ENCODE results near the gene PTPRN2. TPM values are rescaled to one million over a fixed set of nuclear protein-coding genes. Genes with fewer than 3 reads are reported as not detected.

PTPRN2 gene
- total RNA-seq, 1 donor from 2014 or later: 15.4 TPM

GRCh38 chr7:158167373-158167772 lies 420.2 kb downstream of the PTPRN2 start:
- TF ChIP-seq, protein P1, sequence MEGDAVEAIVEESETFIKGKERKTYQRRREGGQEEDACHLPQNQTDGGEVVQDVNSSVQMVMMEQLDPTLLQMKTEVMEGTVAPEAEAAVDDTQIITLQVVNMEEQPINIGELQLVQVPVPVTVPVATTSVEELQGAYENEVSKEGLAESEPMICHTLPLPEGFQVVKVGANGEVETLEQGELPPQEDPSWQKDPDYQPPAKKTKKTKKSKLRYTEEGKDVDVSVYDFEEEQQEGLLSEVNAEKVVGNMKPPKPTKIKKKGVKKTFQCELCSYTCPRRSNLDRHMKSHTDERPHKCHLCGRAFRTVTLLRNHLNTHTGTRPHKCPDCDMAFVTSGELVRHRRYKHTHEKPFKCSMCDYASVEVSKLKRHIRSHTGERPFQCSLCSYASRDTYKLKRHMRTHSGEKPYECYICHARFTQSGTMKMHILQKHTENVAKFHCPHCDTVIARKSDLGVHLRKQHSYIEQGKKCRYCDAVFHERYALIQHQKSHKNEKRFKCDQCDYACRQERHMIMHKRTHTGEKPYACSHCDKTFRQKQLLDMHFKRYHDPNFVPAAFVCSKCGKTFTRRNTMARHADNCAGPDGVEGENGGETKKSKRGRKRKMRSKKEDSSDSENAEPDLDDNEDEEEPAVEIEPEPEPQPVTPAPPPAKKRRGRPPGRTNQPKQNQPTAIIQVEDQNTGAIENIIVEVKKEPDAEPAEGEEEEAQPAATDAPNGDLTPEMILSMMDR (conservative IDR thresholded peaks at IDR 0.05): no peak
- H3K9me3 Mint-ChIP-seq: peaks cover 3% of the 10 kb centered on the region

DNA sequence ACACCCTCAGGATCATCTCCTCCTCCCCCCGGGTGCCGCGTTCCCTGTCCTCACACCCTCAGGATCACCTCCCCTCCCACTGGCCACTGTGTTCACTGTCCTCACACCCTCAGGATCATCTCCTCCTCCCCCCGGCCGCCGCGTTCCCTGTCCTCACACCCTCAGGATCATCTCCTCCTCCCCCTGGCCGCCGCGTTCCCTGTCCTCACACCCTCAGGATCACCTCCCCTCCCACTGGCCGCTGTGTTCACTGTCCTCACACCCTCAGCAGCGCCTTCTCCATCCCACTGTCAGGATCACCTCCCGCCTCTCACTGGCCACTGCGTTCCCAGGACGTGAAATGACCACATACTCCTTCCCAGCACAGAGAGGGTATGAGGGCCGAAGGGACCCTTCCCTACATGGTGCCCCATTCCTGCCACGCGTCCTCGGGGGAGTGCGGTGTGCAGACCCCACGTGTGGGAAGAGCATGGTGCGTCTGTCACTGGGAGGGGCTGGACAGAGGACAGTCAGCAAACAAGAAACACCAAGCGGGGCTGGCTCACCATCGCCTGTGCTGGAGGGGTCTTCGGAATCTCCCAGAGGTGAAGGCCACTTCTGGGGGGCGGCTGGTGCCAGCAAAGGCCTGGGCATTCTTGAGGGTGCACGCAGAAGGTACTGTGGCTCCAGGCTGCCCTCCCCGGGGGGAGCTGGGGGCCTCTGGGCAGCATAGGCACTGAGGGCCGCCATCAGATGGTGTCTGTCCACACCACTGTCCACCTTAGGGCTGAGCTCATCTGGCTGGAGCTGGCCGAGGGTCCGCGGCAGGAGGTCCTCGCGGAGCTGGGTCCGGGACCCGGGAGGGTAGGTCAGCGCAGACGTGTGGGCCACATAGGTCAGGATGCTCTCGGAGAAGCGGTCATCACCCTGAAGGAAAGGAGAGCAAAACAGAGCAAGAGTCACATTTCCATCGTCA lies 421.0 kb downstream of the PTPRN2 start:
- no peak overlapping the region for H3K4me3 Mint-ChIP-seq
- H3K4me1 Mint-ChIP-seq (ENCODE audit: unreplicated experiment): no peaks in the 10 kb centered on the region
- DNase-seq (ENCODE audit: extremely low spot score, unreplicated experiment): peak; percentile 72
- no peaks in the 10 kb centered on the region for H3K9me3 Mint-ChIP-seq
- H3K27ac Mint-ChIP-seq: no peak overlapping the region
- no peaks in the 10 kb centered on the region for H3K27me3 Mint-ChIP-seq
- TF ChIP-seq, protein P1 (conservative IDR thresholded peaks at IDR 0.05): no peak
- no peaks in the 10 kb centered on the region for H3K36me3 Mint-ChIP-seq

More at GRCh38 chr7:158167373-158167772, 420.2 kb downstream of the PTPRN2 start:
- Mint-ChIP-seq H3K27me3 (no peaks in the 10 kb centered on the region), H3K4me3 (no peak overlapping the region), H3K27ac (no peak overlapping the region), H3K4me1 (ENCODE audit: unreplicated experiment) (no peaks in the 10 kb centered on the region), H3K36me3 (no peaks in the 10 kb centered on the region)
- DNase-seq (ENCODE audit: extremely low spot score, unreplicated experiment): peak; percentile 13

- H3K9me3 Mint-ChIP-seq: no peaks in the 10 kb centered on the region
- DNase-seq (ENCODE audit: extremely low spot score, unreplicated experiment): peak; percentile 31
- H3K36me3 Mint-ChIP-seq: no peaks in the 10 kb centered on the region
- H3K4me3 Mint-ChIP-seq: no peak overlapping the region
- TF ChIP-seq, protein P1 (conservative IDR thresholded peaks at IDR 0.05): no peak
- no peaks in the 10 kb centered on the region for H3K27me3 Mint-ChIP-seq
- no peaks in the 10 kb centered on the region for H3K4me1 Mint-ChIP-seq (ENCODE audit: unreplicated experiment)
- no peak overlapping the region for H3K27ac Mint-ChIP-seq
Measured at GRCh38 chr7:158165711-158166110, 421.9 kb downstream of the PTPRN2 start.

DNA sequence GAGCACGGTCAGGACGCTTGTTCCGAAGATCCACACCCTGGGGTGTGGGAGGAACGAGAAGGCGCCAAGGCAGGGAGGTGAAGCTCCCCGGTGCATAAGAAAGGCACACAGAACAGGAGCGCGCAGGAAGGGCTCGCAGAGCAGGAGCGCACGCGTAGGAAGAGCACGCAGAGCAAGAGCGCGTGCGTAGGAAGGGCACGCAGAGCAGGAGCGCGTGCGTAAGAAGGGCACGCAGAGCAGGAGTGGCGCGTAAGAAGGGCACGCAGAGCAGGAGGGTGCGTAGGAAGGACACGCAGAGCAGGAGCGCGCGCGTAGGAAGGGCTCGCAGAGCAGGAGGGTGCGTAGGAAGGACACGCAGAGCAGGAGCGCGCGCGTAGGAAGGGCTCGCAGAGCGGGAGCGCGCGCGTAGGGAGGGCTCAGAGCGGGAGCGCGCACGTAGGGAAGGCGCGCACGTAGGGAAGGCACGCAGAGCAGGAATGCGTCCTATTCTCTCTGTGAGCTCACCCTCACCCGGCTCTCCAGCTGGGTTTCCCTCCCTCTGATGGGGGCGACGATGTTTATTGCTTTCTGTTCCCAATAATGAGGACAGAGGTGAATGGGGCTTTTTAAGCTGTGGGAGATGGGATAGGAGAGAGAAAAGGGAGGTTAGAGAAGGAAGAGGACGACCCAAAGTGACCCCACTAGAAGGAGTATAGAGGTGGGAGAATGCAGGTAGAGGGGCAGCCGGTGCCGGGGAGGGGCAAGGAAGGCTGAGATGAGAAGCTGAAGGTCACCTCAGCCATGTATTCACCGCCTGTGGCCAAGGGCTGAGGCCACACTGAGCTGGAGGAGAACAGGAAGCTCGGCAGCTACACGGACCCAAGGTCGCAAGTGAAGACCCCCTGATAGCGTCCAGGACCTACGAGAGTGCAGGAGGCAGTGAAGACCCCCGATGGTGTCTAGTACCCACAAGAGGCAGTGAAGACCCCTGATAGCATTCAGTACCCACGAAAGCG lies 423.2 kb downstream of the PTPRN2 start:
- H3K27ac Mint-ChIP-seq: no peak overlapping the region
- H3K36me3 Mint-ChIP-seq: no peaks in the 10 kb centered on the region
- no peaks in the 10 kb centered on the region for H3K27me3 Mint-ChIP-seq
- no peaks in the 10 kb centered on the region for H3K4me1 Mint-ChIP-seq (ENCODE audit: unreplicated experiment)
- no peaks in the 10 kb centered on the region for H3K9me3 Mint-ChIP-seq
- peak; percentile 52 for DNase-seq (ENCODE audit: extremely low spot score, unreplicated experiment)
- TF ChIP-seq, protein P1 (conservative IDR thresholded peaks at IDR 0.05): no peak
- peak overlapping the region; percentile 9 for H3K4me3 Mint-ChIP-seq

DNA sequence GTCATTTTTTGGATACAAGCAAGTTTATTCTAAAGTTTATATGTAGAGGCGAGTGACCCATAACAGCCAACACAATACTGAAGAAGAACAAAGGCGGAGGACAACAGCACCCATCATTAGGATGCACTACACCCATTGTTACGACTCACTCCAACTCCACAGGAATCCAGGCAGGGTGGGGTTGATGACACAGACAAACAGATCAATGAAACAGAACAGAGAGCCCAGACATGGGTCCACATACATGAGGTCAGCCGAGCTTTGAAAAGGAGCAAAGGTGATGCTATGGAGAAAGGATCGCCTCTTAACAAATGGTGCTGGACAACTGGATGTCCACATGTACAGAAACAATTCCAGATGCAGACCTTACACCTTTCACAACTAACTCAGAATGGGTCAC lies 426.4 kb downstream of the PTPRN2 start:
- TF ChIP-seq, protein P1 (conservative IDR thresholded peaks at IDR 0.05): no peak
- no peak for DNase-seq (ENCODE audit: extremely low spot score, unreplicated experiment)
- no peak overlapping the region for H3K27ac Mint-ChIP-seq
- no peaks in the 10 kb centered on the region for H3K4me1 Mint-ChIP-seq (ENCODE audit: unreplicated experiment)
- no peaks in the 10 kb centered on the region for H3K36me3 Mint-ChIP-seq
- H3K9me3 Mint-ChIP-seq: no peaks in the 10 kb centered on the region
- no peak overlapping the region for H3K4me3 Mint-ChIP-seq
- no peaks in the 10 kb centered on the region for H3K27me3 Mint-ChIP-seq

Data from type B pancreatic cell (in vitro differentiated cells).